ENCODE measurements around the gene SERTAD2.

The SERTAD2 gene

GRCh38 chr2:64627860-64628841, 25.6 kb downstream of the SERTAD2 start:
- DNase-seq: no peak

- peak; percentile 55 for DNase-seq
Measured at GRCh38 chr2:64626963-64627760, 26.6 kb downstream of the SERTAD2 start.

- DNase-seq: no peak
Measured at GRCh38 chr2:64626146-64626809, 27.4 kb downstream of the SERTAD2 start.

- DNase-seq: no peak
Measured at GRCh38 chr2:64625299-64626145, 28.2 kb downstream of the SERTAD2 start.

GRCh38 chr2:64624862-64625261, 28.9 kb downstream of the SERTAD2 start:
- DNase-seq: no peak

- no peak for DNase-seq
Measured at GRCh38 chr2:64624108-64624610, 29.6 kb downstream of the SERTAD2 start.

- no peak for DNase-seq
Measured at GRCh38 chr2:64623242-64623850, 30.4 kb downstream of the SERTAD2 start.

- DNase-seq: peak; percentile 19
Measured at GRCh38 chr2:64622443-64623241, 31.1 kb downstream of the SERTAD2 start.

GRCh38 chr2:64620661-64621060, 33.1 kb downstream of the SERTAD2 start:
- no peak for DNase-seq

GRCh38 chr2:64617631-64618151, 36.0 kb downstream of the SERTAD2 start:
- peak; percentile 81 for DNase-seq

- DNase-seq: no peak
Measured at GRCh38 chr2:64615844-64616536, 37.7 kb downstream of the SERTAD2 start.

- no peak for DNase-seq
Measured at GRCh38 chr2:64615192-64615763, 38.4 kb downstream of the SERTAD2 start.

- DNase-seq: peak; percentile 33
Measured at GRCh38 chr2:64613276-64613675, 40.4 kb downstream of the SERTAD2 start.

- DNase-seq: no peak
Measured at GRCh38 chr2:64612575-64613195, 41.0 kb downstream of the SERTAD2 start.

- no peak for DNase-seq
Measured at GRCh38 chr2:64610316-64610855, 43.3 kb downstream of the SERTAD2 start.

- no peak for DNase-seq
Measured at GRCh38 chr2:64609942-64610281, 43.8 kb downstream of the SERTAD2 start.

GRCh38 chr2:64609227-64609941, 44.3 kb downstream of the SERTAD2 start:
- peak; percentile 12 for DNase-seq

GRCh38 chr2:64608867-64609226, 44.9 kb downstream of the SERTAD2 start:
- DNase-seq: no peak

All from NCI-H2171 treated with DMSO at 0.1 percent for 48 hours (cell line).